ENCODE results near the gene BCAS3. TPM values are rescaled to one million over a fixed set of nuclear protein-coding genes. Genes with fewer than 3 reads are reported as not detected.

Gene BCAS3
- total RNA-seq, 2 experiments from 2014 or later, result 20.1 to 31.8 TPM

GRCh38 chr17:61362852-61363600, 685.4 kb downstream of the BCAS3 start:
- Mint-ChIP-seq H3K4me1 (ENCODE audit: low read depth) (no peaks in the 10 kb centered on the region), H3K4me3 (no peak overlapping the region), H3K36me3 (ENCODE audit: low read depth) (peaks cover 5% of the 10 kb centered on the region), H3K27ac (no peak overlapping the region), H3K27me3 (no peaks in the 10 kb centered on the region), H3K9me3 (no peaks in the 10 kb centered on the region)
- Histone ChIP-seq H3K36me3 (ENCODE audit: insufficient read depth, low read length) (no peaks in the 10 kb centered on the region), H3K4me3 (ENCODE audit: low read length) (no peak overlapping the region), H3K9me3 (ENCODE audit: control insufficient read depth in 1 of 2, insufficient read depth in 1 of 2, low read length in 2 of 2) (no peaks in the 10 kb centered on the region), H3K27ac (ENCODE audit: low read depth in 1 of 2, low read length in 2 of 2) (no peak overlapping the region), H3K27me3 (ENCODE audit: control insufficient read depth in 1 of 2, insufficient read depth in 2 of 2, low read length in 2 of 2) (no peaks in the 10 kb centered on the region), H3K4me1 (ENCODE audit: insufficient read depth, low read length) (no peaks in the 10 kb centered on the region)
- ATAC-seq (ENCODE audit: poor library complexity) (no peak), DNase-seq (no peak)
- ChIA-PET POLR2A (no interaction called here), CTCF (no interaction called here)
- intact Hi-C loops (cut with DNase I, micrococcal nuclease), result no loop called here
- TF ChIP-seq, protein P1, sequence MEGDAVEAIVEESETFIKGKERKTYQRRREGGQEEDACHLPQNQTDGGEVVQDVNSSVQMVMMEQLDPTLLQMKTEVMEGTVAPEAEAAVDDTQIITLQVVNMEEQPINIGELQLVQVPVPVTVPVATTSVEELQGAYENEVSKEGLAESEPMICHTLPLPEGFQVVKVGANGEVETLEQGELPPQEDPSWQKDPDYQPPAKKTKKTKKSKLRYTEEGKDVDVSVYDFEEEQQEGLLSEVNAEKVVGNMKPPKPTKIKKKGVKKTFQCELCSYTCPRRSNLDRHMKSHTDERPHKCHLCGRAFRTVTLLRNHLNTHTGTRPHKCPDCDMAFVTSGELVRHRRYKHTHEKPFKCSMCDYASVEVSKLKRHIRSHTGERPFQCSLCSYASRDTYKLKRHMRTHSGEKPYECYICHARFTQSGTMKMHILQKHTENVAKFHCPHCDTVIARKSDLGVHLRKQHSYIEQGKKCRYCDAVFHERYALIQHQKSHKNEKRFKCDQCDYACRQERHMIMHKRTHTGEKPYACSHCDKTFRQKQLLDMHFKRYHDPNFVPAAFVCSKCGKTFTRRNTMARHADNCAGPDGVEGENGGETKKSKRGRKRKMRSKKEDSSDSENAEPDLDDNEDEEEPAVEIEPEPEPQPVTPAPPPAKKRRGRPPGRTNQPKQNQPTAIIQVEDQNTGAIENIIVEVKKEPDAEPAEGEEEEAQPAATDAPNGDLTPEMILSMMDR (IDR thresholded peaks at IDR 0.05), result no peak

DNA sequence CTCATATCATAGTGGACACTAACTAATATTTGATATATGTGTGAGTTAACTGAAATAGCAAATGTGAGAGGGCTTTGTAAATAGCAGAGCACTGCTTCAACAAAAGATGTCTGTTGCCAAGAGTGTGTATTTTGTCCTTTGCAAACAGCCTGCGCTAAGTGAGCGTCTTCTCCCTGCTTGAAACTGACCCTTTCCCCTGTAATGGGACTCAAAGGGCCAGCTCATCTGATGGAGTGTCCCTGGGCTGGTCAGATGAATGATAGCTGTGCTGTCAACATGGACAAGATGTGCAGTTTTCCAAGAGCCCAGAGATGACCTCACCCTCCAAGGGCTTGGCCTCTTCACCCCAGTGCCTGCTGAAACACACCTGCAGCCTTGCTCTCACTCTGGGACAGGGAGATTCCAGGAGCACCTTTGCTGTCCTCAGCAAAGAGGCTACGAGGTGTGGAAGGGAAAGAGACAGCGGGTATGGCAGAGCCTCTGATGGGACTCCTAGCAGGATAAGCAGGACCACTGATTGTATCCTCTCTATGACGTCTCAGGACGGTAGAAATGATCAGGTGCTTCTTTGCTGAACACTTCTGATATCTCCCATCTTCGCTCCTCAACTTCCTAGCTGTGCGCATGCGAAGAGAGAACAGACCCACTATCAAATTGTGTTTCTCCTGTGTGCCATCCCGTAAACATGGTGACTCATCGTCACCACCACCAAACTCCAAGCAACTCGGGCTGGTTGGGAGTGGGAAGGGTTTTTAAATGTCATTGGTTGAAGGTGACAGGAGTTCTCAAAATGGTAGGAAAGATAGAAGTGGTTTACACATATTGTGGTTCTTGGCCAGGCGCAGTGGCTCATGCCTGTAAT, 686.2 kb downstream of the BCAS3 start:
- H3K4me1 Mint-ChIP-seq (ENCODE audit: low read depth), result no peaks in the 10 kb centered on the region
- Histone ChIP-seq H3K9me3 (ENCODE audit: control insufficient read depth in 1 of 2, insufficient read depth in 1 of 2, low read length in 2 of 2) (no peaks in the 10 kb centered on the region), H3K36me3 (ENCODE audit: insufficient read depth, low read length) (no peaks in the 10 kb centered on the region), H3K4me1 (ENCODE audit: insufficient read depth, low read length) (no peaks in the 10 kb centered on the region), H3K4me3 (ENCODE audit: low read length) (no peak overlapping the region), H3K27me3 (ENCODE audit: control insufficient read depth in 1 of 2, insufficient read depth in 2 of 2, low read length in 2 of 2) (no peaks in the 10 kb centered on the region), H3K27ac (ENCODE audit: low read depth in 1 of 2, low read length in 2 of 2) (no peak overlapping the region)
- no peak overlapping the region for H3K4me3 Mint-ChIP-seq
- no peak for ATAC-seq (ENCODE audit: poor library complexity)
- H3K36me3 Mint-ChIP-seq (ENCODE audit: low read depth), result peaks cover 5% of the 10 kb centered on the region
- DNase-seq, result no peak
- no peaks in the 10 kb centered on the region for H3K27me3 Mint-ChIP-seq
- TF ChIP-seq, protein P1 (IDR thresholded peaks at IDR 0.05), result no peak
- ChIA-PET CTCF (no interaction called here), POLR2A (no interaction called here)
- H3K9me3 Mint-ChIP-seq, result no peaks in the 10 kb centered on the region
- no peak overlapping the region for H3K27ac Mint-ChIP-seq
- intact Hi-C loops (cut with DNase I, micrococcal nuclease), result no loop called here

DNA sequence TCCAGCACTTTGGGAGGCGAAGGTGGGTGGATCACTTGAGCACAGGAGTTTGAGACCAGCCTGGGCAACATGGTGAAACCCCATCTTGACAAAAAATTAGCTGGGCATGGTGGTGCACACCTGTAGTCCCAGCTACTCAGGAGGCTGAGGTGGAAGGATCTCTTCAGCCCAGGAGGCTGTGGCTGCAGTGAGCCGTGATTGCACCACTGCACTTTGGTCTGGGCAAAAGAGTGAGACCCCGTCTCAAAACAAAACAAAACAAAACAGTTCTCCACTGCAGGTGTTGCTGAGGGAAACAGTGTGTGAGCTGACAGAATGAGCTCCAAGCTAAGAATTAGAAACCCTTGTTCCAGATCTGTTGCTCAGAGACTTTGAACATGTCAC, 686.8 kb downstream of the BCAS3 start:
- H3K27me3 Mint-ChIP-seq, result no peaks in the 10 kb centered on the region
- peaks cover 5% of the 10 kb centered on the region for H3K36me3 Mint-ChIP-seq (ENCODE audit: low read depth)
- ChIA-PET CTCF (no interaction called here), POLR2A (no interaction called here)
- H3K27ac ChIP-seq (ENCODE audit: low read depth in 1 of 2, low read length in 2 of 2), result no peak overlapping the region
- no peaks in the 10 kb centered on the region for H3K9me3 ChIP-seq (ENCODE audit: control insufficient read depth in 1 of 2, insufficient read depth in 1 of 2, low read length in 2 of 2)
- H3K9me3 Mint-ChIP-seq, result no peaks in the 10 kb centered on the region
- no peaks in the 10 kb centered on the region for H3K27me3 ChIP-seq (ENCODE audit: control insufficient read depth in 1 of 2, insufficient read depth in 2 of 2, low read length in 2 of 2)
- no peaks in the 10 kb centered on the region for H3K4me1 ChIP-seq (ENCODE audit: insufficient read depth, low read length)
- H3K27ac Mint-ChIP-seq, result no peak overlapping the region
- no peak for DNase-seq
- H3K36me3 ChIP-seq (ENCODE audit: insufficient read depth, low read length), result peaks cover under 1% of the 10 kb centered on the region
- no peak for ATAC-seq (ENCODE audit: poor library complexity)
- TF ChIP-seq, protein P1 (IDR thresholded peaks at IDR 0.05), result no peak
- H3K4me3 ChIP-seq (ENCODE audit: low read length), result no peak overlapping the region
- intact Hi-C loops (cut with DNase I, micrococcal nuclease), result no loop called here
- H3K4me1 Mint-ChIP-seq (ENCODE audit: low read depth), result no peaks in the 10 kb centered on the region
- H3K4me3 Mint-ChIP-seq, result no peak overlapping the region
